GM12865 (cell line): ENCODE measurements around the gene ABTB2.

Experiments used
- DNase-seq: peaks from one replicate; pipeline ENCODE4 v3.0.0; 2010; ENCODE audit warnings: low read depth
- H3K4me3 ChIP-seq: 2 replicates; pipeline ENCODE4 v1.5.1; 2011; ENCODE audit warnings: mild to moderate bottlenecking, low read depth, low read length, control low read depth
- TF ChIP-seq, protein P1 (sequence below): IDR thresholded peaks from 2 replicates; pipeline ENCODE4 v1.5.1; 2011; ENCODE audit warnings: low read length, control low read depth, low read depth, inconsistent platforms; ENCODE audit not compliant: insufficient read depth; ENCODE audit errors: missing control alignments

ABTB2 gene

GRCh38 chr11:34363363-34364084 is 5.7 kb upstream of the ABTB2 start:
- no peak overlapping the region for H3K4me3 ChIP-seq
- TF ChIP-seq, protein P1, sequence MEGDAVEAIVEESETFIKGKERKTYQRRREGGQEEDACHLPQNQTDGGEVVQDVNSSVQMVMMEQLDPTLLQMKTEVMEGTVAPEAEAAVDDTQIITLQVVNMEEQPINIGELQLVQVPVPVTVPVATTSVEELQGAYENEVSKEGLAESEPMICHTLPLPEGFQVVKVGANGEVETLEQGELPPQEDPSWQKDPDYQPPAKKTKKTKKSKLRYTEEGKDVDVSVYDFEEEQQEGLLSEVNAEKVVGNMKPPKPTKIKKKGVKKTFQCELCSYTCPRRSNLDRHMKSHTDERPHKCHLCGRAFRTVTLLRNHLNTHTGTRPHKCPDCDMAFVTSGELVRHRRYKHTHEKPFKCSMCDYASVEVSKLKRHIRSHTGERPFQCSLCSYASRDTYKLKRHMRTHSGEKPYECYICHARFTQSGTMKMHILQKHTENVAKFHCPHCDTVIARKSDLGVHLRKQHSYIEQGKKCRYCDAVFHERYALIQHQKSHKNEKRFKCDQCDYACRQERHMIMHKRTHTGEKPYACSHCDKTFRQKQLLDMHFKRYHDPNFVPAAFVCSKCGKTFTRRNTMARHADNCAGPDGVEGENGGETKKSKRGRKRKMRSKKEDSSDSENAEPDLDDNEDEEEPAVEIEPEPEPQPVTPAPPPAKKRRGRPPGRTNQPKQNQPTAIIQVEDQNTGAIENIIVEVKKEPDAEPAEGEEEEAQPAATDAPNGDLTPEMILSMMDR = no peak
- no peak for DNase-seq

DNA sequence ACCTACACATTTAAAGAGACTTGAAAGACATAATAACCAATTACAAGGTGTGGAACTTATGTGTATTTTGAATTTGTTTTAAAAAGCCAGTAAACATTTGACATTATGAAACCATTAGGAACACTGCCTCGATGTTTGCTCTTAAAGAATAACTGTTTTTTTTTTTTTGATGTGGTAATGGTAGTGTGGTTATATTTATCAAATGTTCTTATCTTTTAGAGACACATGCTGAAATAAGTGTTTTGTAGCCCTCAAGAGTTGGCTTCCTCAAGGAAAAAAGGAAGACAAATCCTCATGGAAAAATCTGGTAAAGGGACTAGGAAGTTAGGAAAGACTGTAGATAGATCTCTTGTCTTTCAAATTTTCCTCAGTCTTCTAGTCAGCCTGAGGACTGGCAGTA is 2.2 kb upstream of the ABTB2 start:
- DNase-seq = no peak
- H3K4me3 ChIP-seq = no peak overlapping the region
- TF ChIP-seq, protein P1 = no peak

GRCh38 chr11:34359548-34359891 is 1.7 kb upstream of the ABTB2 start:
- TF ChIP-seq, protein P1 = no peak
- H3K4me3 ChIP-seq = no peak overlapping the region; the same call in 1 of the 2 replicates
- no peak for DNase-seq

- TF ChIP-seq, protein P1 = peak; percentile 71
- peak; percentile 80 for DNase-seq
- peak overlapping the region; percentile 72 for H3K4me3 ChIP-seq
These were observed 1.1 kb upstream of the ABTB2 start for GRCh38 chr11:34358728-34359547.

DNA sequence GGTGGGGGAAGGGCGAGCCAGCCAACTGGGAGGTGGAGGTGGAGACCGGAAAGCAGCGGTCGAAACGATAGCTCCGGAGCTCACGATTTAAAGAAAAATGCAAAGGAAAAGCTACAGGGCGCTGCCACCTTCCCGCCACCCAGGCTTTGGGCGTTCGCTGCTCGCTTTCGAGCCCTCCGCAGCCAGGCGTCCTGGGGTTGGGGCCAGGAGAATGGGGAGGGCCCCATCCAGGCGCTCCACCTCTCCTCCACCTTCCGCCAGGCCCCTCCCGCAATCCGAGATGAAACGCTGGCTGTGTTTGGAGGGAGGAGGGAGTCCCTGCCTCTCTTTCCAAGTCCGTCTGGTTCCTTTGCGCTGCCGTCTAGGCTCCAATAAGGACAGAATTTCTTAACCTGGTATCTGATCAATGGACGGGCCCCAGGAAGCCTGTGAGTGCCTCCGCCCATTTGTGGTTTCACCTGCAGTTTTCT is 483 bp upstream of the ABTB2 start:
- DNase-seq = no peak
- peak overlapping the region; percentile 72 for H3K4me3 ChIP-seq
- TF ChIP-seq, protein P1 = no peak

- H3K4me3 ChIP-seq = peak overlapping the region; percentile 65
- DNase-seq = peak; percentile 69
- TF ChIP-seq, protein P1 = peak; percentile 2
These were observed 703 bp downstream of the ABTB2 start for GRCh38 chr11:34356913-34357700.
